Fibroblast of the conjunctiva (primary cell): ENCODE results near the gene SLCO3A1.
"Not testable (repeated sequence)": the region's sequence is repeated elsewhere in the genome, so short reads cannot be mapped to it uniquely, and the experiment has no call there.

Experiments
- DNase-seq: peaks from one replicate; pipeline ENCODE4 v3.0.0-alpha.2; 2010; ENCODE audit warnings: low read depth

Gene SLCO3A1

DNA sequence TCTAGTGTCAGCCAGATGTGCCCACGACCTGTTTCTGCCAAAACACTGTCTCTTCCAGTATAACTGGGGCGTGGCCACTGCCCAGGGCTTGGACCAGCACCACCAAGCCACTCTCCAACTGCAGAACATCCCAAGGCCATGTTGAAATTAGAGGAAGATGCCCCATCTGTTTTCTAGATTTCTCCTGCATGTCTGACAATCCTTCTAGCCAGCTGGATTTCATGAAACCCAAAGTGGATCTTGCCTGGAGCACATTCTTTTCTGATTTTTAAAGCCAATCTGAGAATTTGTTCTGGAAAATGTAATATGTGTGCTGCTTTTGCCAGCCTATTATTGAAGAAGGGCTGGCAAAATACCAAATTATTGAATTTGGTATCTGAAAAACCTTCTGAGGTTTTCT lies 182.5 kb downstream of the SLCO3A1 start:
- DNase-seq, result no peak

DNA sequence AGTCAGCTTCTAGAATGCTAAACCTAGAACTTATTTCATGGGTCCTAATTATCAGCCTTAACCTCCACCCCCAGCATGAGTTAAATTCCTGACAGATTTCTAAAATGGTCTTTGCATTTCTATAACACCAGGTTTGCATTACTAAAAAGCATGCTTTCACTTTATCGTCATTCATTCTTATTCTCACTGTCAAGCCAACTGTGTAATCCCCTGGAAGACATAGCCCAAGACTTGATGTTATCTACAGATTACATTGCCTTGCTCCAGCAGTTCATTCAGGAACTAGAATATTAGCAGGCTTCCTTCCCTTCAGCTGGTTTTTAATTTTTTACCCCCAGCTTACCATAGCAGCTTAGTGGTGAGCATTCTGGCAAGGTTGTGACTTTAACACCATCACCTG lies 184.0 kb downstream of the SLCO3A1 start:
- DNase-seq, result no peak

DNA sequence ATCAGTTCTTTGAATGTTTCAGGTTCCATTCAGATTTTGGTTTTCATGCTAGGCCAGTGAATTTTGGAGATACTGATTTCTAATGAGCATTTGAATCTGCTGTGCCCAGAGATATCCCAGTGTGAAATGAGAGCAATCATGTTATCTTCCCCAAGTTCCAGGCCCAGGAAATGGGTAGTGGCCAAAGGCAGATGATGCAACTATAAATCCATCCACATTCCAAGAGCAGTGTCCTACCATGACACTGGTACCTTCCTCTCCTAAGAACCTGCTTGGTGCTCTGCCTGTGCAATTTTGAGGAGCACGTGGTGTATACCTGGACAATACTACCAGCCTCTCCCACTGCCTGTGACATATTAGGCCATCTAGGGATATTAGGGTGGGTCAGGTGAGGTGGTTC lies 186.8 kb downstream of the SLCO3A1 start:
- no peak for DNase-seq

DNA sequence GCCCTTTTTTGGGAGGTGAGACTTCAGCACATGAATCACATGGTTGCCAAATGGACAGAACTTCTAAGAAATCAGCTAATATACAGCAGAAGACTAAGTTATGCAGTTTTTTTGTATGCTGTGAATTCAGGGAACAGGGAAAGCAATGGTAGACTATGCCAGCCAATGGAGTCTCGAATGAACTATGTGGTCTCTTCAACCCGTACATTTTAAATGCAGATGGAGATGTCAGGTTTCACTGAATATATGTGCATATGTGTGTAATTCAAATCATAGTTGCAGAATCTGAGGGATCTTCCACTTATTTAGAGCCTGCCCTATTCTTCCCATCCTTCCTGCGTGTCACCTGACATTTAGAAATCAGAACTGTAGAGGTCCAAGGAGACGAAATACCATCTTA lies 187.9 kb downstream of the SLCO3A1 start:
- no peak for DNase-seq

DNA sequence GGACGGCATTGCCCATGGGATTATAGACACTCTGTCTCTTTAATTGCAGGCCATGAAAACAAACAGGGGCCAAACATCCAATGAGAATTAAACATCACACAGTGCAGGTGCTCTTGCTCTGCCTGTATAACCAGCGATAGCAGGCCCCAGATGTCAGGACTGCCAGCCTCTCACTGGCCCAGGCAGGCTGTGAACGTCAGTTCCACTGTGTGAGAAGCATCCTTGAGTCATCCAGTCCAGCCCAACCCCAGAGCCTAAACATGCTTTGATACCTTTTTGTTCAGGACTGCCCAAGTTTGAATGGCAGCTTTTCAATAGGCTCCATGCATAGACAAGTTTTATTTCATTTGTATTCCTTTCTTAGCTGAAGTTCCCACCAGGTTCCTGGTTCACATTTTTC lies 189.8 kb downstream of the SLCO3A1 start:
- no peak for DNase-seq

DNA sequence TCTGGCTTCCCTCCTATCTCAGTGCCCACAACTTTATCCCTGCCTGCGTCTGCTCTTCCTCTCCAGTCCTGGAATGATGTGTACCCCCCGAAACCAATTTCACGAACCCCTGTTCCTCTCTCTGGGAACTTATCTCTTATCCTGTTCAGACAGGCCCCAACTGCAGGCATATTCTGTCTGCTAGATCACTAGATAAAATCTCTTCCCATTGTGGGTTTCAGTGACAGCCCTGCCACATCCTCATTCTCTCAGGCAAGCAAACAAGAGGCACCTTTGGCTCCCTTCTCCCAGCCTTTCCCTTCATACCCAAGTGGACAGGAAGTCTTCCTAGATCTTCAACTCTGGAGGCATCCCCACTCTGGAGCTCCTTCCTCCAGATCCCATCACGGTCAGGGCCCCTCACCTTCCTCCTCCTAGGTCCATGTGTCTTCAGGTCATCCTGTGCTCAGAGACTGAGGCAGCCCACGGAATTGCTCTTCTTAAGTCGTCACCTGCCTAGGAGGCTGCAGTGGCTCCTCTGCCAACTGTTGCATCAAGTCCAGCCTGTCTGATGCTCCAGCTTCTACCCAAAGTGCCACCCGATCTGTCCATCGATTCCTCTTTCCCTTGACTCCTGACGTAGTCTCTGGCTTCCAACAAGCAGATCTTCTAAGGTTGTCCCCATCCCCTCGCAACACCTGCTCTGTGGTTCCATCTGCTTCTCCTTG lies 190.8 kb downstream of the SLCO3A1 start:
- no peak for DNase-seq

DNA sequence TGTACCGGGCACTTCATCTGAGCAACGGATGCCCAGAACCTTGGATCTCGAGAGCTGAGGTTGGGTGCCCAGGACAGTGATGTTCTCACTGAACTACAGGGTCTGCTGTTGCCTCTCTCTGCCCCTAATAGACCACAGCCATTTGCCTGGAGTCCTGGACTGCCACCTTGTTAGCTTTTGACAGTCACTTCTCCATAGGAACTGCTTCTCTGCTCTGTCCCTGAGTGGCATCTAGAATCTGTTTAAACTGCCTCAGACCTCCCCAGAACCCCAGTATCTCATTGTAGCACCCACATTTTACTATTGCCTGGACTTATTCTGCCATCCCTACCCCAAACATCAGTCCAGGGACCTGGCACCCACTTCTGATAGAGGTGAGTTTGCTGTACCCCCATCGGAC lies 194.4 kb downstream of the SLCO3A1 start:
- no peak for DNase-seq

DNA sequence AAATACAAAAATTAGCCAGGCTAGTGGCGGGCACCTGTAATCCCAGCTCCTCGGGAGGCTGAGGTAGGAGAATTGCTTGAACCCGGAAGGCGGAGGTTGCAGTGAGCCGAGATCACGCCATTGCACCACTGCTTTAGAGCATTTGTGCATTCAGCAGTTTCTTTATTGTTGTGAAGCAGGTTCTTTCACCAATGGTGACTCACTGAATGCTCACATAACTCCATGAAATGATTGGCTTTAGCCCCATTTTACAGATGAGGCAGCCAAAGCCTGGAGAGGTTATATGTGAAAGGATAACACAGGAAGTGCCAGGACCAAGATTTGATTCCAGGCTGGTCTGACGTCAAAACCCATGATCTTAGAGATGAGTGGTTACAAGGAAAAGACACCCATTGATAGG lies 195.2 kb downstream of the SLCO3A1 start:
- DNase-seq, result no peak

DNA sequence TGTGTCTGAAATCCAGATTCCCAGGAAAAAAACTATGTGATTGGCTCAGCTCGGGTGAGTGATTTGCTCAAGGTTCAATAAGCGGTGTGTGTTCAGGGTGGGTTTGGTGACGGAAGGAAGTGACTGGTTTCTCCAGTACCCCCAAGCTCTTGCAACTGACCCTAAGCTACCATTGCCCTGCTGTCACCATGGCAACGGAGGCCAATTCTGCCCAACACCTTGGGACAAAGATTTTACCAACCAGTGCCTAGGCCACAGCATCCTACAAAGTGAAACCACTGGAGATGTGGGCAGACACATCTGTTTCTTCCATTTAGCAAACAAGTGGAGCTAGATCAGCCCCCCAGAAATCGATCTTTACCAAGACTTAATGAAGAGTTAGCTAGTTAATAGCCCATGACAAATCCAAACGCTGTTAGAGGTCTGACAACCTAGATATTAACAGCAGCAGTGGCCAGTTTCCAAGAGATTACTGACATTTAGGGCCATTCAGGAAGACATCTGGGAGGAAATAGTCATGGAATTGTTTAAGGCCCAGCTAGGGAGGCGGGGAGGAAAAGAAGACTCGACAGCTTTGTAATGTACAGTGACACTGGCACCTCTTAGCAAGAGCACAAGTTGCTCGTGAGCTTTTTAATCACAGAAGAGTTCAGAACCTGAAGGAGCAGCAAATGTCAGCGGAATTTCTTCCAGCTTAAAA lies 195.9 kb downstream of the SLCO3A1 start:
- no peak for DNase-seq

DNA sequence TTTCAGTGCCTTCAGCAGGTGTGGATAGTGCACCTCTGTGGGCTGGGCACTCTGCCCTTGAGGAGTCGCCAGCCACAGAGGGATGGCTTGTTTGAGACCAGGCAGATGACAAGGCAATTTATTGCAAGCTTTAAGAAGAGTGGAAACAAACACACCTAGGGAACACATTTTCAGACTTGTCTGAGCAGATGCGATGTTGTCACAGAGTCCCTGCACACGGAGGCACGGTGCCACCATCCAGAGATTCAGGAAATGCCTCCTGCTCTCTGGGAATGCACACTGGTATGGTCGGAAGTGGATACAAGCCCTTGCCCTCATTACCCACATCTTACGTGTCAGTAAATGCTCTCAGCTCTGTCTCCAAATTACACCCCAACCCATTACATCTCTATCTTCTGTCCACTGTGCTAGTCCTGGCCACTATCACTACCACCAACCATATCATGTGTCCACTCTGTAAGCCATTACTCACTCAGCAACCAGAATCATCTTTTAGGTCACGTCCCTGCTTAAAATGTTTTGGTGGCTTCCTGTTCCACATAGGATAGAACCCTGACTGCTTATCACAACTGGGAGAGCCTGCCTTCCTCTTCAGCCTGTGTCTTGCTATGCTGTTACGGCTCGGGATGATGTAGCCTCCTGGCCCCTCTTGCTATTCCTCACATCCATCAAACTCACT lies 196.9 kb downstream of the SLCO3A1 start:
- DNase-seq, result no peak

DNA sequence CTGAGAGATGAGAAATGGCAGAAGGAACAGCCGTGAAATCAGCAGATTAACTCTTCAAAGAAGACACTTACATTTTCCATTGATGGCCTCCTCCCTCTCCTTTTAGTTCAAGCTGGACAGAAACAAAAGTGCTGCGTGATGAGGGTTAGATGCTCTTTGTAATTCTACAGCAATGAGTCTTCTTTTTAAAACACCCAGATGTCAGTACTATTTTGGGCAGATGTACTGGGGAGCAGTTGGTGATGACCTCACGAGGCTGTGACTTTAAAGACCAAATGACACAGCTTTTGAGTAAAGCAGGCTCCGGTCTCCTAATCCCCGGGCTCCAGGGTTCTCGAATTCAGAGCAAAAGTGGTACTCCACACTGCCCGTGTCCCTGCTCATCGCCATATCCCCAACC lies 198.2 kb downstream of the SLCO3A1 start:
- DNase-seq, result no peak

DNA sequence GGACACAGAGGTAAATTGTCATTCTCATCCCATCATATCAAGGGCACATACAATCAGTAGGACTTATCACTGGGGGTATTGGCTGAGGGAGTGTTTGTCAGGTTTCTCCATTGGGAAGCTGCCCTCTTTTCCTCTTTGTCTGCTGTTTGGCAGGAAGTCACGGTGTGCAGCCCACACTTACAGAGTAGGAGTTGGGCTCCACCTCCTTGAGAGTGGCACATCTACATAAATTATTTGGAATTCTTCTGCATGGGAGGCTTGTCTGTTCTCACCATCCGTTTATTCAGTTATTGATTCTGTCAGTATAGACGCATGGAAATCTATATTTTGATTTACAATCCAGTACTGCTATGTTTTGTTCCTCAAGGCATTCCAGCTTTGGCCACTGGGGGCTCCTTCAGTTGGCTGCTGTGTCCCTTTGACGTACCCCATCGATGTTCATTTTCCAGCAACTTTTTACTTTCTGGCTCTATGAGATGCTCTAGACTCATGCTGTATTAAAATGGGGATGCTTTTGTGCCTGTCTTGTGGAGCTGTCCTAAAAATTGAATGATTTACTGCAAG lies 200.3 kb downstream of the SLCO3A1 start:
- DNase-seq, result no peak

DNA sequence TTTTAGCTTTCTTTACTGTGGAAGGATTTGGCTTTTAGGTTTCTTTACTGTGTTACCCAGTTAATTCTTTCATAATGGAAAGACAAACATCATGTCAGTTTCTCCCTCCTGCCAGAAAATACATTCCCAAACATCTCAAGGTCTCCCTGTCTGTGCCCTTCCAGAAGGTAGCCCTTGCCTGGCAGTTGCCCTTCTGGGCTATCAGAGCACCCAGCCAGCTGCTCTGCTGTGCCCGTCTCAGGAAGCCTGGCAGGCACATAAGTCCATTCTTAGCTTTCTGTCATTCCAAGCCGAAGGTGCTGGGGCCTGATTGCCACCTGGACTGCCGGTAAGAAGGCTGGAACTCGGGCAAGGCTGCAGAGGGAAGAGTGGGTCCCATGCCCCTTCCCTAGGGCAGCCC lies 203.4 kb downstream of the SLCO3A1 start:
- no peak for DNase-seq

DNA sequence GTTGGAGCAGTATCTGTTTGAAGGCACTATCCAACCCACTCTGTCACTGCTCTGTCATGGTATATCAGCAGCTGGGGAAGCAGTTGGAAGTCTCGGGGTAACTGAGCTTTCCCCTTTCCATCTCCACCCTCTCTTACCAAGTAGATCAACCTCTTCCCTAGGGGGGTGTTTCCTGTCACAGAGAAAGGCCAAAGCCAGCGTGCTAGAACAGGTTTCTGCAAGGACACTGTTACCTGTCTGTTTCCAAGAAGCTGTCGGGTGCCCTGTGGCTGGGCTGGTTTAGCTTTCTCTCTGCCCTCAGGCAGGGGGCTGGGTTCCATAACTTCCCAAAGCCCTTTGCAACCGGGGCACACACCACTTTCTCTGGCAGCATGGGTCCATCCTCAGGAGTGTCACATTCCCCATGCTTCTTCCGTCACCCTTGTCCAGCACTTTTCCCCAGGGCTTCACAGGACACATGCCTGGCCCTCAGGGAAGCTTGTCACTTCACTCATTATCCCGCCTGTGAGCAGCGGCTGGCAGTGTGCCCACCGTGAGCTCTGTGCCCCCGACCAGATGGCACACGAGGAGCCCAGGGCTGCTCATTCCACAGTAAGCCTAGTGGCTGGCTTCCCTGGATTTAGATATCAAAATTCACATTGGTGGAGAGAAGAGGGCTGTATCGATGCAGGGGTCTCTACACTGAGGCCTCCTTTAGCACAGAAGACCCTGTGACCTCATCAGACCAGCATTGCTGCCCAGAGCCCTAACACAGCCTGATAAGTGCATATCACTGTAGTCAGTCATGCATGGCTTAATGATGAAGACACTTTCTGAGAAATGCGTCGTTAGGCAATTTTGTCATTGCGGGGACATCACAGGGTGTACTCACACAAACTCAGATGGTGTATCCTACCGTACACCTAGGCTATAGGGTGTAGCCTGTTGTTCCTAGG lies 205.8 kb downstream of the SLCO3A1 start:
- no peak for DNase-seq

DNA sequence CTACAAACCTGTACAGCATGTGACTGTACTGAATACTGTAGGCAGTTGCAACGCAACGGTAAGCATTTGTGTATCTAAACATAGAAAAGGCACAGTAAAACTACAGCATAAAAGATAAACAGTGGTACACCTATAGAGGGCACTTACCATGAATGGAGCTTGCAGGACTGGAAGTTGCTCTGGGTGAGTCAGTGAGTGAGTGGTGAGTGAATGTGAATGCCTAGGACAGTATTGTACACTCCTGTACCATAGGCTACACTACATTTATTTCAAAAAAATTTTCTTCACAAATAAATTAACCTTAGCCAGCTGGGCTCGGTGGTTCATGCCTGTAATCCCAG lies 206.4 kb downstream of the SLCO3A1 start:
- not testable (repeated sequence) for DNase-seq

DNA sequence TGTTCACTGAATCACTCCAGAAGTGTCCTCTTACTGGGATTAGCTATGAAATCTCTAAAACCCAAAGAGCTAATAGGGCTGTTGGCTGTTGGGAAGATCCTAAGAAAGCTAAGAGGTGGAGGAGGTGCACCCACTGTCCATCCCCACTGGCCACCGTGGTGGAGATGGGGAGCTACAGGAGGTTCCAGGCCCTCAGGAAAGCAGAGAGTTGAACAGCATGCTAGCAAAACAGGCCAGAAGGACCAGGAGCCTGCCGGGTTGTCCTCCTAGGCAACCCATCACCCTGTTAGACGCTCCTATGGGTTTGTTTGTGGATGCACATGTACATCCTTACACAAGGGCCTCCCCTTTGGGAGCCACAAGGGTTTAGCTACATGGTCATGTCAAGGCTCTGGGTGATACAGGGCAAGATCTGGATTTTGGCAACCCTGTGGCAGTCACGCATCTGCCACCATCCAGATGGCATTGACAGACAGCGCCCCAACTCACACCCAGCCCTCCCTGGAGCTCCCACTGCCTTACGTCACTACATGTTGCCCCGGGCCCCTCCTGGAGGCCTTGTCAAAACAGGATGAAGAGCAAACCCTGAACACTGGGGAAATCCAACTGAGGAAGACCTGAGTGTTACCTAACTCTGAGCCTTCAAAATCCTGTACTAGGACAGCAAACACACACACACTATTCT lies 208.1 kb downstream of the SLCO3A1 start:
- DNase-seq, result no peak

DNA sequence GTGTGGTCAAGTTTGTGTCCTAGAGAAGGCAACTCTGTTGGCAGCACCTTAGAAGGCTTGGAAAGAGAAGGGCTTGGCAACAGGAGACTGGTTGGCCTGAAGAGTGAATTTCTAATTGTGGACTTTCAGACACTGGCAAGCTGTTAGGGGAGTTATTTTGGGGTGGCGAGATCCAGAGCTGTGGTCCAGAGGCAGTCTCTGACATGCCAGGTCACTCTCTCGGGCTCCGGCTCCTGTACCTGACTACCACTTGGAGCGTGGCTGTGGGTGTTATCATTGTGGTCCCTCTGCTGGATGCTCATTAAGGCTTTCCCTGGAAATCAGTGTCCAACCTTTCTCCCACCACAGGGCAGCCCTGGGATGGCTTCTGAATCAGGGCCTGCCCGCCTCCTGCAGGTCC lies 209.0 kb downstream of the SLCO3A1 start:
- DNase-seq, result no peak

DNA sequence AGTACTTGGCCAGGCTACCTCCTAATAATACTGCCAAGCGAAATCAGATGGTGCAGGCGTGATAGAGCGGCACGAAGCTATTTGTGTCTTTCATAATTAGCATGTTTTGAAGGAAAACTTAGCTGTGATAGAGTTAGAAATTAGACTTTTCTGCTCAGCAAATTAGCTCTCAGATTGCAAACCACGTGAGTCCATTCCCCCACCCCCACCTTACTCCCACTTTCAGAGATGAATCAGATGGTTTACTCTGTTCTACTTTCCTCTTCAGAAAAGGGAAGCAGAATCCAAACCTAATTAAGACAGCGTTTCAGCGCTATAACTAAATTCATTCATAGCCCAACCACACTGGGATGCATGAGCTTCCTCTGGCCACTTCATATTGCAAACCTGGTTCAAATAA lies 214.6 kb downstream of the SLCO3A1 start:
- DNase-seq, result no peak

DNA sequence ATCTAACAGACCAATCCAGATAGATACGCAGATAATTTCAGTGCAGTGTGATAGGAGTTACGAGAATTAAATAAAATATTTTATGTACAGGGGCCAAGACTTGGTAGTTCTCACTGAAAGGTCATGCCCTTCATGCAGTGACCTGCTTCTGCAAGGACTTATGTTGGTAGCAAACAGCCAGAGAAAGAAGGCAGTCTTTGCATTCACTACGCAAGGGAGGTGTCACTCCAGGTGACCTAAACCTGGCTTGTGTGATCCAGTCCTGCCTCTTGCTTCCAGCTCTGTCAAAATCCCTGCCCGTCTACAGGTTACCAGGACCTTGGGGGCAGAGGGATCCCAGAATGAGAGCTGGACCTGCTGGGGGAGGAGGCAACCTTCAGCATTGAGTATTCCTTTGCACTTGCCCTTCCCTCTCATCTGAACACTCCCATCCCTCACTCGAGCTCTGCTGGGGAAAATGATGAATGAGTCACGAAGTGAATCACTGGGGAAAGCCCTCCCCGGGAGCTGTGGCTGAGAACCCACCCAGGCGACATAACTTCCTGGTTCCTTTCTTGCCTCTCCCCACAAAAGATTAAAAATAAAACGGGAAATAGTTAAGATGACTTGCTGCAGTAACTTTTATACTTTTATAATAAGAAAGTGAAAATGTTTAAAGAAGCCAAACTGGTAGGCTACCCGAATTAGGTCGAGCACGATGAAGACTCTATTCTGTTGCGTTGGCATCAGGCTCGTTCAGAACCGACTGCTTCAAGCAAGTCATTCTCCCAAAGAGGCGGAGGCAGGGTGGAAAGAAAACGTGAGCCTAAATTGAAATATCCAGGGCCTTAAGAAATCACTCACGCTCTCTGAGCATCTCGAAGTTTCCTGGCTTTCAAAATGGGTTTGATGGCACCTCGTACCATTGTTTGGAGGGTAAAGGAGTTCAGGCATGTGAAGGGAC lies 216.1 kb downstream of the SLCO3A1 start:
- peak; percentile 26 for DNase-seq

DNA sequence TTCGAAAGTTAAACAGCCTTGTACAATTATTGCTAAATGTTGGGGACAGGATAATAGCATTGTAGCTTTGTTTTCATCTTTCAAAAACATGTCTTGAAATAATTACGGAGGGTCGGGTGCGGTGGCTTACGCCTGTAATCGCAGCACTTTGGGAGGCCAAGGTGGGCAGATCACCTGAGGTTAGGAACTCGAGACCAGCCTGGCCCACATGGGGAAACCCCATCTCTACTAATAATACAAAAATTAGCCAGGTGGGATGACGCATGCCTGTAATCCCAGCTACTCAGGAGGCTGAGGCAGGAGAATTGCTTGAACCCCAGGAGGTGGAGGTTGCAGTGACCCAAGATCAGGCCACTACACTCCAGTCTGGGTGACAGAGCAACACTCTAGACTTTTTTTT lies 216.7 kb downstream of the SLCO3A1 start:
- not testable (repeated sequence) for DNase-seq
